Stimulated activated CD4-positive, alpha-beta T cell treated with anti-CD3 and anti-CD28 coated beads, Interleukin-4, amount 100 ng/mL, for 24 hours (primary cell): ENCODE data around the gene ENTPD7.

ENCODE experiments used
- DNase-seq: peaks from one replicate; pipeline ENCODE4 v3.0.0-alpha.2; 2020

ENTPD7 gene

DNA sequence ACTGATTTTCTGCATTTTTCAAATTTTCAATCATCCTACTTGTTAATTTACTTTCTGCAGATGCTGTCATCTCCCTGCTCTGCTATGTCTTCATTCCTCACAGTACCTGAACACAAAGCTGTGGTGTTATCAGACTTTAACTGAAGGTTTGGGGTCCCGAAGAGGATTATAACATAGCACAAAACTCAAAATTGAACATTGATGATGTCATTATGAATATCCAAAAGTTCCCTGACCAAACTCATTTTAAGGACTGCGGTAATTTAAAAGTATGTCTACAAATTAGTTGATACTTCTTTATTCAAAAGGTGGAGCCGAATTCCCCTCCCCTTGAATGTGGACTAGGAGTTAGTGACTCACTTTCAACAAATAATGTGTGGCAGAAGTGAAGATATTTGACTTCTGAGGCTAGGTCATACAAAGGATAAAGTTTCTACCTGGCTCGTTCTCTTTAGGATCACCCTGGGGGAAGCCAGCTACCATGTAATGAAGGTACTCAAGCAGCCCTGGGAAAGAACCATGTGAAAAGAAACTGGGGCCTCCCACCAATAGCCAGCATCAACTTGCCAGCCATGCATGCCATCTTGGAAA is 6.4 kb upstream of the ENTPD7 start:
- no peak for DNase-seq

DNA sequence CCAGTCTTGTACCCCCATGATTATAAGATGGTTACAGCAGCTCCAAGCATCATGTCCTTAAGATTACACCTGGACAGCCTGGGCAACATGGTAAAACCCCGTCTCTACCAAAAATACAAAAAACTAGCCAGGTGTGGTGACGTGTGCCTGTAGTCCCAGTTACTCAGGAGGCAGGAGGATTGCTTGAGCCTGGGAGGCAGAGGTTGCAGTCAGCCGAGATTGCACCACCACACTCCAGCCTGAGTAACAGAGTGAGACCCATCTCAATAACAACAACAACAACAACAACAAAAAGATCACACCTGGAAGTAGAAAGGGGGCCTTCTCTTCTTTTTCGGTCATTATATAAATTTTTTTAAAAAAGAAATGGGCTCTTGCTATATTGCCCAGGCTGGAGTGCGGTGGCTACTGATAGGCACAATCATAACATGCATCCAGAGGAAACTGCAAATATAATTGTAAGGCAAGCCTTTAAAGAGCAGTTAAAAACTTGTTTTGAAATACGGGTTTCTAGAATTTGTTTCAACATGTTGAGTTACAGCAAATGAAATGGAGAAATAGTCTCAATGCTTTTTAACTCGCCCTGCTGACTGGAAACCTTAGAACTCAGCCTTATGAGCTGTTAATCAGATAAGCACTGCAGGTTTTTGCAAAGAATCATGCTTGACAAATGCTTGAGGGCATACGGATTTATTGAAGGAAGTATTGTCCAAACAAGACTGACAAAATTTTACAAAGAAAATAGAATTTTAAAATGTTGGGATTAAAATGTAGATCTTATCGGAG is 4.7 kb upstream of the ENTPD7 start:
- DNase-seq = no peak

DNA sequence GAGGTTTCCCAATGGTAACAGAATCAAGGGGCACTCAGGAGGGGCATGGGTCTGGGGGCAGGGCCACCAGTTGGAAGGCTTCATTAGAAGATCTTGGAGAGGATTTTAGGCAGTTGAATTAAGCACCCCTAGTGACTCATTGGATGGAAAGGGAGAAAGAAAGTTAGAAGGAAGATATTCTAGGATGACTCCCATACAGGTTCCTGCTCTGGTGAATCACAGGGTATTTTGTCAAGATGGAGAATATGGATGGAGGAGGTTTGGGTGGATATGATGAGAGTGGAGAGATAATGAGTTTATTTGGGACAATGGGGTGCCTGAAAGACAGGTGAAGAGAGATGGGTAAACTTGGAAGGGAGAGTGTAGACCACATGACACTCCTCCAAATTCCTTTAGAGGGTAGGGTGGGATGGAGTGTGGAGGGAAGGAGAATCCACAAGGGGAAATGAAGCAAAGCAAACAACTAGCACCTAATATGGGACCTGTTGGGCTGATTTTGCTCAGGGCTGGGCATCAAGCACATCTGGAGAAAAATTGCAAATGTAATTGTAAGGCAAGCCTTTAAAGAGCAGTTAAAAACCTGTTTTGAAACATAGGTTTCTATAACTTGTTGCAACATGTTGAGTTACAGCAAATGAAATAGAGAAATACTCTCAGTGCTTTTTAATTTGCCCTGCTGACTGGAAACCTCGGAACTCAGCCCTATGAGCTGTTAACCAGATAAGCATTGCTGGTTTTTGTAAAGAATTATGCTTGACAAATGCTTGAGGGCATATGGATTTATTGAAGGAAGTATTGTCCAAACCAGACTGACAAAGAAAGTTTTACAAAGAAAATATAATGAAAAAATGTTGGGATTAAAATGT is 2.9 kb upstream of the ENTPD7 start:
- DNase-seq = no peak

DNA sequence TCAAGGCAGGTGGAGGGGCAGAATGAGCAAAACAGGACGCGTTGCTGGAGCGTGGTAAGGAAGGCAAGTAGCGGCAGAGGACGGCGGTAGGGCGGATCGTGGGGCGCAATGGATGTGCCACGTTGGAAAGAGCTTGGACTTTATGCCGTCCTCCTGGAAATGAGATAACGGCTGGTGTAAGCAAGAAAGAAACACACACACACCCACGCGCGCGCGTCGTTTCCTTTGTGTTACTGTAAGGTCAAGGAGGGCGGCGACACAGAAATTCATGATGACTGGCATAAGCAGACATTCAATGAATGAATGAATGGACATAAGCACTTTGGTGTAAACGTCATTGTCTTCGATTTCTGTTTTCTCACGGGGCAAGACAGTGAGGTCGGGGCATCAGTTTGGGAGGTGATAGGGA is 683 bp upstream of the ENTPD7 start:
- peak; percentile 63 for DNase-seq

DNA sequence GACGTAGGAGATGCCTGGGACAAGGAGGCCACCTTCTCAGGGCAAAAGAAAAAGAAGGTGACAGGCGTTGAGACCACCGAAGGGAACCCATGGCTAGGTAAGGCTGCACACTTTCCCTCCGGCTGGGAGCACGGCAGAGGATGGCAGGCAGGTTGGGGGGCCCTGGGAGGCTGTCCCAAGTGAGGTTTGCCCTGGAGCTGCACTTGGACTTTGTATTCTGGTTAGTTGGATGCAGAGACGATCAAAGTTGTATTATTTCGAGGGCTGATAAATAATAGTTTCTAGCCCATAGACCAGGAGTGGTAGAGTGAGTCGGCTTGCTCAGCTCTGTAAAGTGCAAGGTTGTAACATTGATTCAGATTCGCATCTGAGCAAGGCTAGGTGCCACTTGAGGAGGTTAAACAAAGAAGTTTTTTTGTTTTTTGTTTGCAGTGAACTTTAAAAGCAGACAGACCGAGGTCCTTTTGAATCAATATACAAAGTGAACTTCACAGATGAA is 608 bp downstream of the ENTPD7 start:
- DNase-seq = no peak

DNA sequence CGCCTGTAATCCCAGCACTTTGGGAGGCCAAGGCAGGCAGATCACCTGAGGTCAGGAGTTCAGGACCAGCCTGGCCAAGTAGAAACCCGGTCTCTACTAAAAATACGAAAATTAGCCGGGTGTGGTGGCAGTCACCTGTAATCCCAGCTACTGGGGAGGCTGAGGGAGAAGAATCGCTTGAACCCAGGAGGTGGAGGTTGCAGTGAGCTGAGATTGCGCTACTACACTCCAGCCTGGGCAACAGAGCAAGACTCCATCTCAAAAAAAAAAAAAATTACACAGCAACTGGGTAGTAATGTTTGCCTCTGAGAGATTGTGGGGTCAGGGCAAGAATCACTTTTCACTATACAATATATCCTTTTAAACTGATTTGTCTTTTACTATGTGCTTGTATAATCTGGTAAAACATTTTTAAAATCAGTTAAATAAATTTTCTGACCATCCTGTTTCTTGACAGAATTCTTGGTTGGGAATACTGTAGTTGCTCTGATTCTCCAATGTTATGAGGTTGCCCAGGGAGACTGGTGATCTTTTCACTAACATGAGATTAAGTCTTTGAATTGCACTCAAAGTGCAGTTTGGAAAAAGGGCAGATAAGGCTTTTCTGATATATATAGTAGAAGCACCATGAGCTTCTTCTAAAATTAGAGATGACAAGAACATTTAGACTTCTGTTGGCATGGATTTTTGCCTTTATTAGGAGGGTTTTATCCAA is 1.5 kb downstream of the ENTPD7 start:
- DNase-seq = no peak

DNA sequence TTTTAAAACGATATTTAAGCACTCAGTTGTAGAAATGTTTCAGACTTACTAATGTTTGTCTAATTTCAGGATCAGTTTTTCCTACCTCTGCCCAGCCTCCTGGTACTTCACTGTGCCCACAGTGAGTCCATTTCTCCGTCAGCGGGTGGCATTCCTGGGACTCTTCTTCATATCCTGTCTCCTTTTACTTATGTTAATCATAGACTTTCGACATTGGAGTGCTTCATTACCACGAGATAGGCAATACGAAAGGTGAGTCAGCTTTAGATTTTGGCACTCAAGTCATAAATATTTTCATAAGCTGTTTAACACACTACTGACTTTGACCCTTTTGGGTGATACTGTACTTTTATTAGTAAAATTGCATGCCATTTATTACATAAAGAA is 2.1 kb downstream of the ENTPD7 start:
- no peak for DNase-seq

DNA sequence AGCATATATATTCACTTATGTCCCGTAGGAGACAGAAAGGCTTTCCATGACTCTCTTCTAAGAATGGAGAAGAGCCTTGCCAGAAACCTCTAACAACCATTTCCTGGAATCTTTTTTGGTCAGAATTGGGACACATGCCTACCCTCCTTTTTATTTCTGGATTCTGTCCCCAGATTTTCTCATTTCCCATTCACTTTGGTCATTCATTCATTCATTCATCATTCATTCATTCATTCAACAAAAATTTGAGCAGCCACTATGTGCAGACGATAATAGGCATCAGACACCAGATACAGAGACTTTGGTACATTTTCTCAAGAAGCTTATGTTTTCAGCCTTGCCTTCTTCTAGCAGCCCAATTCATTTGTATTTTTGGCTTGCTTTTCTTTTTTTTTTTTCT is 6.0 kb downstream of the ENTPD7 start:
- no peak for DNase-seq

DNA sequence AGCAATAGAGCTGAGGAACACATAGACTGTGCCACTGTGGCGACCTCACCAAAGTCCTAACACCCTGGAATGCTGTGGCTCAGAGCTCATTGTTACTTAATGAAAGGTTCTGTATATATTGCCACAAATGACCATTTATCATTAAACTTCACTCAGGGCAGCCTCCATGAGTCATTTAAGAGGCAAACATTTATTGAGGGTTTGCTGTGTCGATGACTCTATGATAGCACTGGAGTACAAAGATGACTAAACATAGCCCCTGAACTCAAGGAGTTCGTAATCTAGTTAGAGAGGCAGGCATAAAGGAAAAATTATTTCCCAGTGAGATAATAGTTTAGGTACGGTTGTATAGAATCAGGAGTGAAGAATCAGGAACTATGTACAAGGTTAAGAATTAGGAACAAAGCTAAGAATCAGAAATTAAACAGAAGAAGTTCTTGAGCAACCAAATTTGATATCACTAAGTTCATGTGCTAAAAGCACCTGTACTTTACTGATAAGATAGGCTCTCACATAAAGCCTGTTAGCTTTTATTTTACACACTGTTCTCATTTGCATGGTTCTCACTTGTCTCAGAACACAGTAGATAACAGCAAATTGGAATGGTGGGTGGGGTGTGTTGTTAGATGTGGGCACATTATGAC is 7.9 kb downstream of the ENTPD7 start:
- DNase-seq = no peak

DNA sequence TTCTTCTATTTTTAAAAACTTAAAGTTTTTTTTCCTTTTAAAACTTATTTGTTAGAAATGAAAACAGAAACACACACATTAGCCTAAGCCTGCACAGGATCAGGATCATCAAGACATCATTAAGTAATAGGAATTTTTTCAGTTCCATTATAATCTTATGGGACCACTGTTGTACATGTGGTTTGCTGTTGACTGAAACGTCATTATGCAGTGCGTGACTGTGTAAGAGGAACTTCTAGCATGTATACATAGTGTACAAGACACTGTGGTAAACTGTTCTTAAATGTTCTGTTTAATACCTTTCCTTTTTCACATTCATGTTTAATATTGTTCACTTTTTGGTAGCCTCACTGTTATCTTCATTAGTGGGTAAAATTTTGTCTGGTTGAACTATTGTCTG is 12.1 kb downstream of the ENTPD7 start:
- DNase-seq = no peak

DNA sequence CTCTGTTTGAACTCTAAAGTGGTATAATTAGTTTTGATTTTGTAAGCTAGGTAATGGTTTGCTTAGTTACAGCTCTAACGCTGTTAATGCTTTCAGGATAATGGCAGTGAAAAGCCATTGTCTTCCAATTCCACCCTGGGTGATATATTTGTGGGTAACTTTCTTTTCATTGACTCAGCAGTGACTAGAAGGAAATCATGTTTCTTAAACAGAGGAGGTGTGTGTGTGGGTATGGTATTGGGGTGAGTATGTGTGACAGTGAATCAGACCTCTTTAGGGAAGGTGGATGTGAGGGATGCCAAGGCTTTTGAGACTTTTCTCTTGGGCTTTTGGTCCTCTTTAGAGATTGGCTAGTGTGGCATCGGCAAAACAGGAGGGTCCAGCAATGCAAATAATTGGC is 13.6 kb downstream of the ENTPD7 start:
- no peak for DNase-seq

DNA sequence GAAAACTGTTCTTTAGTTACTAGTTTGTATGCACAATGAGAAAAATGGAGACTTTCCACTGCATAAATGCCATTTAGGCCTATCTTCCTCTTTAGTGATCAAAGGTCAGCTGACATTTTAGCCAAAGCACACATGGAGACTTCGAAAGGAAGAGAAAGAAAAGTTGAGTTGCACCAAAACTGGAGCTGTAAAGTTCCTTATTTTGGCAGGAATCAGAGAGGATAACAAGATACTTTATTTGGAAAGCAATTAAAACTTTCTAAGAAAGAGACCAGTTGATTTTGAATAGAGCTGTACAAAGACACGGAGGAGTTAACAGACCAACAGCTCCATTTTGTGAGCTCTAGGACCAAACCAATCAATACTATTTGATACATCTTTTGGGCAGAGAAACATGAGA is 14.2 kb downstream of the ENTPD7 start:
- DNase-seq = no peak

DNA sequence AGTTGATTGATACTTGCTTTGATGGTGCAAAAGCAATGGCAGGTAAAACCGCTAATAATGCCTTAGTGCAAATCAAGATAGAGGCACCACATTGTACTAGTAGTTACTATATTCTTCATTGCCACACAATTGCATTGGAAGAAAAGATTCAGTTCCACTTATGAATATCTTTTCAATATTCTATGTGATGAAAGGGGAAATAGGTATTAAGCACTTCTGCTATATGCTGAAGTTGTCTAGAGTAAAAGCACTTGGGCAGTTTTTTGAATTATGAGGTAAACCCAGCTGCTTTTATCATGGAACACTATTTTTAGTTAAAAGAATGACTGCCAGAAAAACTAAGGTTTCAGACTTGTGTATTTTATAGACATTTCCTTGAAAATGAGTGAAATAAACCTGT is 15.5 kb downstream of the ENTPD7 start:
- DNase-seq = no peak

DNA sequence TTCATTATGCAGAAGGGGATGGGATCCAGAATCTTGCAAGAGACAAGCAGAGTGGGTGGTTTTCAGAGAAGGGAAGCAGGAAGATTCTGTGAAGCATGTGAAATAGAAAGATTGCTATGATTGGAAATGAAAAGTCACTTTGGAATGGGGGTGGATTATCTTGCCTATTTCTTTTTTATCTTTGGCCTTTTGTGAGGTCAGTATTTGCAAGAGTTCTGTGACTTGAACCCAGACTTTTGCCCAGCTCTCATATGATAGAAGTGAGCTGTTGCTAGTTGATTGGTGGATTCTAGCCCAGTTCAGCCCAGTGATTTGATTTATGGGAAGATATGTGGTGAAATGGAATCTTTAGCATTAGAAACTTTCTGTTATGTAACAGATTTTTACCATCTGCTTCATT is 17.1 kb downstream of the ENTPD7 start:
- DNase-seq = no peak

DNA sequence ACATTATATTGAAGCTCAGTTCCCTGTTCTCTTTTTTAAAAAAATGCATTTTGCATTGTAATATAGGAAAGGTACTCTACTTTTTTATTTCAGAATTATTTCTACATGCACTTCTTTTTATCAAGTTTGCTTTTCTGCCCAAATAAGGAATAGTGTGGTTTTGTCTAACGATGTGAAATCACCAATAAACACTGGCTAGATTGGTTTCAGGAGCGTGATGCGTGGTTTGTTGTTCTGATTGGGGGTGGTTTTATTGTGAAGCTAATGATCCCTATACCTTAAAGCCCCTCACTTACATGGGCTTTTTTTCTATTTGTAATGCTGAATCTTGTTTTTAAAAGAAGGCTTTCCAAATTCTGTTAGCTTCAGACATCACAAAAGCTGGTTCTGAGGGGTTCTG is 17.6 kb downstream of the ENTPD7 start:
- DNase-seq = no peak

DNA sequence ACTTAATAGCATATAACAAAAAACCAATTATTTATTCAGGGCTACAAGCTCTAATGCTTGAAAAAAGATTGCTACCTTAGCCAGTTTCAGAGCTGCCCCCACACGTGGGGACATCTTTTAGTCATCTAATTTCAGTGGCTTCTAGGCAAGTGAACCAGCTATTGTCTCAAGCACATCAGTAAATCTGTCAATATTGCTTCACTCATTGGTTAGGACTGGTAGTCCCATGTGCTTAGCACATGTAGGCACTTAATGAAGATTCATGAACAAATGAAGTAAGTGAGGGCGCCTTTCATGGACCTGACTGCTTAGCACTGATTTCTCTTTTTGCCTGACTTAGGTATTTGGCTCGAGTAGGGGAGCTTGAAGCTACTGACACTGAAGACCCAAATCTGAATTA is 19.6 kb downstream of the ENTPD7 start:
- no peak for DNase-seq

DNA sequence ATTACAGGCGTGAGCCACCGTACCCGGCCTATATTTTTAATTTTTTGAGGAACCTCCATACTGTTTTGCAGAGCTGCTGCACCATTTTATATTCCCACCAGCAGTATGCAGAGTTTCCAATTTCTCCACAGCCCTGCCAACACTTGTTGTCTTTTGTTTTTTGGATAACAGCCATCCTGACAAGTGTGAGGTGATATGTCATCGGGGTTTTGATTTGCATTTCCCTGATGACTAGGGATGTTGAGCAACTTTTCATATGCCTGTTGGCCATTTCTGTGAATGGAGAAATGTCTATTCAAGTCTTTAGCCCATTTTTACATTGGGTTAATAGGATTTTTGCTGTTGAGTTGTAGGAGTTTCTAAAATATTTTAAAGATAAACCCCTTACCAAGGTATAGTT is 22.2 kb downstream of the ENTPD7 start:
- DNase-seq = no peak

DNA sequence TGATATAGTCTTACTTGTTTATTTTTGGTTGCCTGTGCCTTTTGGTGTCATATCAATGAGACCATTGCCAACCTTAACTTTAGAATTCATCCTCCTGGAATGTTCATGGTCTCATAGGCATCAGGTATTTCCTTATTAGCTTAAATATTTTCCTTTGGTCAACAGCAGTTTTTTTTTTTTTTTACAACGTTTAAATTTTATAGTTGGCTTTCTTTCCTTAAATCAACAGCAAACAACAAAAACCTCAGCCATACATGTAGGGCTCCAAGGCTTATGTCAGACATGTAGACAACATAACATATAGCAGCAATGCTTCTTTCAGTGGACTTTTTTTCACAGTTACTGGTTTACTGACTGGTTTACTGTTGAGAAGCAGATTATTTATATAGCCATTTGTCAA is 22.7 kb downstream of the ENTPD7 start:
- no peak for DNase-seq

DNA sequence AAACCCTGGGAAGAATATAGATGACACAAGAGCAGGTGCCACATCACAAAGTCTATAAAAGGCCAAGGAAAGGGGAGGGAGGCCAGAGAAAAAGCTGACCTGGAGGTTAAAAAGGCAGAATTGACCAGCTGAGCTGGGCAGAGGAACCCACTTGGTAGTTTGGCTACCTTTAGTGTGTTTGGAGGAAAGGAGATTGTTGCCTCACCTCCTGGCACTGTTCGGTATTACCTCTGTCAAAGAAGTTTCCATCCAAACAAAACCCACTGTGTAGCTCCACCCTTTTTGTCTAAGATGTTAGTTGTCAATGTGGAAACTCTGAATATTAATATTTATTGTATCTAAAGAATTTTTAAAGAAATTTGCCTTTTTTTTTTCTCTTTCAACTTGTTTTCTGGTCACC is 23.4 kb downstream of the ENTPD7 start:
- DNase-seq = no peak

DNA sequence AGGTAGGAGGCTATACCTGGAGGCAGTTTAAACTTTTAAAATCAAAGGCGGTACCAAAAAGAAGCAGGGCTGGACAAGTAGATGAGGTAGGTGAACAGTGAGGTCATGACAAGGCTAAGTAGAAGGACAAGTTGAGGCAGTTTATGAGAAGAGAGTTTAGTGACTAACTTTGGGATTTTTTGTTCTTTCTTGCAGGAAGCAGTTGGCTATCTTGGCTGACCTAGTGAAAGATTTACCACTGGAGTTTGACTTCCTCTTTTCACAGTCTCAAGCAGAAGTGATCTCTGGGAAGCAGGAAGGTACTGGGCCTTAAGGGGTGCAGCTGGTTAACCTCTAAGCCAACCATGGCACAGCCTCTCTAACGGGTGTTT is 26.3 kb downstream of the ENTPD7 start:
- no peak for DNase-seq

DNA sequence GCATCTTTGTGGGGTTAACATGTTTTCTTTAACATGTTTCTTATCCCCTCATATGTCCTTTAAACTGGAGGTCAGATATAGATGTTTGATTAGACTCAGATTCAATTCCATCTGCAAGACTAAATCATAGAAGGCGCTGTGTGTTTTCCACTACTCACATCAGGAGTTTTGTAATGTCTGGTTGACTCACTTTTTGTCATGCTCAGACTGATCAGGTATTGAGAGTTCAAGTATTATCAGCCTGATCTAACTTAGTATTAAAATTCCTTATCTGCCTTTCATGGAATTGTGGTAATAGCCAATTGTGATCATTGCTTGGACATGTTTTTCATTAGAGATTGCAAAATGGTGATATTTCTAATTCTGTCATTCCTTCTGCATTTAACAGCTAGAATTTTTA is 30.2 kb downstream of the ENTPD7 start:
- DNase-seq = no peak

DNA sequence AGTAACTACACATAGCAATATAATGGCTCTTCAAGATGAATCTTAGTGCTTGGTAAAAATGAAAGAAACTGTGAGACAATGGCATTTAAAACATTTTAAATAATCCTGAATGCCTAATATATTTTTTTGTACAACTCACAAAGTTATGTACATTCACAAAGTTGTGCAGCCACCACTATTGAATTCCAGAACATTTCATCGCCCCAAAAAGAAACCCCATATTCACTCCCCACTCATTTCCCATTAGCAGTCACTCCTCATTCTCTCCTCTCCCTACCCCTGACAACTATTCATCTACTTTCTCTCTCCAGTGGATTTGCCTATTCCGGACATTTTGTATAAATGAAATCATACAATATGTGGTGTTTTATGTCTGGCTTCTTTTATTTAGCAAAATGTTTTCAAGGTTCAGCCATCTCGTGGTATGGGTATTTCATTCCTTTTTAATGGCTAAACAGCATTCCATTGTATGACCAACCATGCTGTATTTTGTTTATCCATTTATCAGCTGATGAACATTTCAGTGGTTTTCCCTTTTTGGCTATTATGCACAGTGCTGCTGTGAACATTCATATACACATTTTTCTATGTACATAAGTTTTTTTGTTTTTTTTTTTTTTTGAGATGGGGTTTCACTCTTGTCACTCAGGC is 34.7 kb downstream of the ENTPD7 start:
- DNase-seq = no peak
